GM18909 (cell line): ENCODE data around the gene XKR7.

Experiments used
- ATAC-seq: cut with Tn5 transposase; IDR thresholded peaks from one replicate; pipeline ENCODE4 v1.9.1; 2021; ENCODE audit warnings: mild to moderate bottlenecking; ENCODE audit not compliant: unreplicated experiment, poor library complexity

The XKR7 gene

DNA sequence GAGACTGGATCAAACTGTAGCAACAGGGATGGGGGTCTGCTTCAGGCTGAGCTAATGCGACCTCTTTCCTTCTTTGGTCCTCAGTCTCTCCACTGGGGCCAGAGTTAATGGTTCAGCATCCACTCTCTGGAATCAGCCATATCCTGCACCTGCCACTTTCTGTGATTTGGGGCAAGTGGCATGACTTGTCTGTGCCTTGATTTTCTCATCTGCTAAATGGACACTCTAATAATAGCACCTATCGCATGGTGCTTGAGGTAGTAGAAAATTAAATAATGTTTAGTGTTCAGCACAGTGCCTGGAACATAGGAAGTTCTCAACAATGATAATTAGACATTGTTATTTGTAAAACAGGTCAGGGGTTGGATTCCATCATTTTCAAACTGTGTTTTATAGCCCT is 6.3 kb downstream of the XKR7 start:
- no peak for ATAC-seq

DNA sequence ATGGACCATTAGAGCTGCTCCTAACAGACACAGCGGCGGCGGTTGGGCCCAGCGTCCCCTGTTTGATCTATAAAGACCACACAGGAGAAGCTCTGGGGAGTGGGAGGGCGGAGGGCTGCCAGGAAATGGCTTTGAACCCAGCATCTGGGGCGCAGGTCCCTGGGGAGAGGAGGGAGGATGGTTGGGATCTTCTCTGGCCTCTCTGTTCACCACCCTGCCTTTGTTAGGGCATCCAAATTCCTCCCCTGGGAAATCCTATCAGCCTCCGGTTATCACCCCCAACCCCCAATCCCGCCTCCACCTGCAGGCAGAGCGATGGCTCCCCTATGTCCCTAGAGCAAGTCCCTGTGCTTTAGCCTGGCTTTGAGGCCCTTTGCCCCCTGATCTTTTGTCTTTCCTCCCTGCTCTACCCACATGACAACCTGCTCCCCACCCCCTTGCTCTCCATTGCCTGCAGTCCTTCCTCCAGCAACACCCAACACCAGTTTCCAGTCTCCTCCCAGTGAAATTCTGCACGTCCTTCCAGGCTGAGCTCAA is 7.1 kb downstream of the XKR7 start:
- ATAC-seq = no peak

DNA sequence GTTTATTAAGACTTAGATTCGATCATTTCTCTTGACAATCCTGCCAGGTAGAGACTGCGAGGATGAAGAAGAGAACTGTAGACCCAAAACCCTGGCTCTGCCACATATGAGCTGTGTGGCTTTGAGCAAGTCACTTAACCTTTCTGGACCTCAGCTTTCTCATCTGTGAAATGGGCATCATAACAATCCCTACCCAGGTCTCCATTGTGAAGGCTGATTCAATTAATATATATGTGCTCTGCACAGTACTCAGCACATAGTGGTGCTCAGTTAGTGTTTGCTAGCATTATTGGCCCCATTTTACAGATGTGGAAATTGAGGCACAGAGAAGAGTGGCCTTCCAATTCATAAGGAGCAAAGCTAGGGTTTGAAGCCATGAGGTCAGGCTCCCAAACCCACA is 7.9 kb downstream of the XKR7 start:
- no peak for ATAC-seq

DNA sequence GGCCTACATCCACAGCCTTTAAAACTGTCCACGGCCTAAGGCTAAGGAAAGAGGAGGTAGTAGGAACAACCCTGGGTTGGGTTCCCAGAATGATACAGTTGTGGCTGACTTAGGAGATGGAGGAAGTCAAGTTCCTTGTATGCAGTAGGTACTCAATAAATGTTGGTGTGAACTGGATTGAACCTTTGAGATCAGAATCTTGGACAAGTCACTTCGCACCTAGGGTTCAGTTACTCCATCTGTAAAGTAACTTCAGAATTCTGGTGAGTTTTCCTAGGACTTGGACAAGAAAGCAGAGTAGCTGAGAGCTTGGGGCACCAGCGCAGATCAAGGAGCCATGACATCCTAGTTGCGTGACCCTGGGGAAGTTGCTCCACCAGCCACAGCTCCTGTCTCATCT is 9.1 kb downstream of the XKR7 start:
- no peak for ATAC-seq

DNA sequence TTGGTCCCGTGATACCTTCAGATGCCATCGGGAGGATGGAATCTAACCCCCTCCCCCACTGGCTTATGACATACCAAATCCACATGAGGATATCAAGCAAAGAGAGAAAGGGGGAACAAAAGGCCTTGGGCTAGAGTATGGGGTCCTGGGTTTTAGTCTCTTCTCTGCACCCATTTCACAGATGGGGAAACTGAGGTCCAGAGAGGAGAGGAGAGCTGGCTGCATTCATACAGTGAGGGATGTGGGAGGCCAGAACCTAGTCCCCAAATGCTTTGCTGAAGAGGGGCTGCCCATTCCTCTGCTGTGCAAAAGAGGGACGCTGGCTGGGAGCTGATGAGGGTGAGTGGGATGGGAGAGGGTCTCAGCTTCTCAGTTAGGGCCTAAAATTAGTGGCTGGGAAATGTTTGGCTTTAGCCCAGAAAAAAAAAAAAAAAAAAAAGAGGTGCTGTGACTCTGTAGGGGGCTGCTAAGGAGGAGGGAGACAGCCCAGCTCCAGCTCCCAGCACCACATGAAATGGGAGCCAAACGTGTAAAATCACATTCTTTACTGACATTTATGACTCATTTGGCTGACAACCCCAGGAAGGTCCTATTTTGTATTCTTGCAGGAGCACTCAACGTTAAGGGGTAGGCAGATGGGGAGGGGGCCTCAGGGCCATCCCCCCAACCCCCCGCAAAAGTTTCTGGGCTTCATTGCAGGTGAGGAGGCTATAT is 11.9 kb downstream of the XKR7 start:
- ATAC-seq = no peak

DNA sequence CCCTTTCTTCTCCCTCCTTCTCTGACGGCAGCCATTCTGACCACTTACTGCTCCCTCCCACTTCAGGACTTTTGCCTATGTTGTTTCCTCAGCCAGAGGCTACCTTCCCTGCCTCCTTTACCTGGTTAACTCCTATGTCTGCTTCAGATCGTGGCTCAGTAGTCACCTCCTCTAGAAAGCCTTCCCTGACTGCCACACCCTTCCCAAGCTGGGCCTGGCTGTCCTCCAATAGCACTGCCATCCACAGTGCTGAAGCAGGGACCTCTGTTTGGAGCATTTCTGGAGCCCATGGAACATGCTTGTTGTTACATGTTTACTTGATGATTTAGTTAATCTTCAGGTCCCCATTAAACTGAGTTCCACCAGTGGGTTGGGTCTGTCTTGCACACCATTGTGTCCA is 13.8 kb downstream of the XKR7 start:
- ATAC-seq = no peak

DNA sequence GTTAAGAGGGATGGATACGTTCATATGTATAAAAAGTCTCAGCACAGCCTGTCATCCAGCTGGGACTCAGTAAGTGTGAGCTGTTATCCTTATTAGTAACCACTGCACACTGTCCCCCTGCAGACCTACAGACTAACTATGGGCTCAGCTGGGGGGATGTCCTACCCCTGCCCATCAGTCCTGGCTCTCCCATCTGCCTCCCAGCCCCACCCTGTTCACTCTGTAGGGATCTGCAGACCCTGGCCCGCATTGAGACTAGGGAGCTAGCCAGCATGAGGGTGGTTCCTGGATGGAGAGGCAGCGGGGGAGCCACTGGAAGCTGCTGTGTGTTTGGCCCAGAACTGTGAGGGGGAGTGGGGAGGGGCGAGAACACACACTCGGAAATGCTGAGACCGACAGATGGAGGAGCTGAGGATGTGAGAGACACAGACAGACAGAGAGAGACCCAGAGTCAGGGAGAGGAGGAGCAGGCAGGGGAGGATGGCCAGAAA is 17.1 kb downstream of the XKR7 start:
- ATAC-seq = no peak

DNA sequence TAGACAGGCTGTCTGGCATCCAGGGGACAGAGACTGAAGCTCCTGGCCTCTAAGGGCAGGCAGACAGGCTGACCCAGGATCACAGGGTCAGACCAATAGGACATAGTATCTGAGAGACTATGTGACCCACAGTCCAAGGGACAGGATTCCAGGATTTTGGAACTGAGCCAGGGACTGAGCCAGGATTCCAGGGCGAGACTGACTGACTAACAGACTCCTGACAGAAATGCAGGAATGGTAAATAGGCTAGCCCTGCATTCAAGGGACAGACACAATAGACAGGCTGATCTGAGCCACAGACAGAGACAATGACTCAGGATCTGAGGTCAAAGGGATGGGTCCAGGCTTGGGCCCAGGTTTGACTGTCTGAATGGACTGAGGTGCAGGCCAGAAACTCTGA is 19.8 kb downstream of the XKR7 start:
- no peak for ATAC-seq

DNA sequence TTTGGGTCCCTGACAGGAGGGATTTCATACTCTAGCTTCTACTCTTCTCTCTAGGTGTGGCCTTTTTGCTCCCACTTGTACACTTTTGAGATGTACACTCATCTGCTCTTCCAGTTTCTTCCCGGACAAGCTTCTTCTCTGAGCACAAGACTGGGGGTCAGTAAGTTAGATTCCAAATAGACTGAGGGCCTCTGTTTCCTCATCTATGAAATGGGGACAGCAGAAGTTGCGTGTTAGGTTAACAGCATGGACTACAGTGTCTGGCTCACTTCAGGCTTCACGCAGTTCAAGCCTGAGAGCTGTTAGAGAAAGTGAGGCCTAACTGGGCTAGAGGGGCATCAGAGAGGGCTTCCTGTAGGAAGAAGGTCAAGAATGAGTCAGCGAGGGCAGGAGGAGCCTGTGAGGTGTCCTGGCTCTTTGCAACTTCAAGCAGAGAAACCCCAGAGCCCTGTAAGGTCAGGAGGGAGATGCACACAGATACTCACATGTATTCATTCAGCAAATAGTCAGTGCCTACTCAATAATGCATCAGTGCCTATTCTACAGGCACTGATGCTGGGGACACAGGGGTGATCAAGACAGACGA is 20.6 kb downstream of the XKR7 start:
- ATAC-seq = no peak

DNA sequence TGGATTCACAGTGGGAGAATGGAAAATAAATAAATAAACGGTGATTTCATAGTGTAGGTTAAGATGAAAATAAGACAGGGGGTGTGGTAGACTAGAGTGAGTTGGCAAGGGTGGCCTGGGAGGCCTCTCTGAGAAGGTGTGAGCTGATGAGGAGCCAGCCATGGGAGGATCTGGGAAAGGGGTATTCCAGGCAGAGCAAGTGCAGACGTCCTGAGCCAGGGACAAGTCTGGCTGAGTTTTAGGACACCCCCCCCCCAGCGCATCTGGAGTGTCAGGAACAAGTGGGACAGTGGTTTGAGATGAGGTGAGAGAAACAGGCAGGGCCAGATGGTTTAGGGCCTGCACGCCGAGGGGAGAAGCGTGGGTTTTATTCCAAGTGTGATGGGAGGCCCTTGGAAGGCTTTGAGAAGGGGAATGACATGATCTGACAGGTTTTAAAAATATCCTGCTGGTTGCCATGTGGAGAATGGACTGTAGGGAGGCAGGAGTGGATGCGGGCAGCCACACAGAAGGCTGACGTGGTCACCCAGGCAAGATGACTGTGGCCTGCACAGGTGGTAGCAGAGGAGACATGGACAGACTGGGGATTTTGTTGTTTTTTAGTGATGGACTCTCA is 21.2 kb downstream of the XKR7 start:
- ATAC-seq = no peak

DNA sequence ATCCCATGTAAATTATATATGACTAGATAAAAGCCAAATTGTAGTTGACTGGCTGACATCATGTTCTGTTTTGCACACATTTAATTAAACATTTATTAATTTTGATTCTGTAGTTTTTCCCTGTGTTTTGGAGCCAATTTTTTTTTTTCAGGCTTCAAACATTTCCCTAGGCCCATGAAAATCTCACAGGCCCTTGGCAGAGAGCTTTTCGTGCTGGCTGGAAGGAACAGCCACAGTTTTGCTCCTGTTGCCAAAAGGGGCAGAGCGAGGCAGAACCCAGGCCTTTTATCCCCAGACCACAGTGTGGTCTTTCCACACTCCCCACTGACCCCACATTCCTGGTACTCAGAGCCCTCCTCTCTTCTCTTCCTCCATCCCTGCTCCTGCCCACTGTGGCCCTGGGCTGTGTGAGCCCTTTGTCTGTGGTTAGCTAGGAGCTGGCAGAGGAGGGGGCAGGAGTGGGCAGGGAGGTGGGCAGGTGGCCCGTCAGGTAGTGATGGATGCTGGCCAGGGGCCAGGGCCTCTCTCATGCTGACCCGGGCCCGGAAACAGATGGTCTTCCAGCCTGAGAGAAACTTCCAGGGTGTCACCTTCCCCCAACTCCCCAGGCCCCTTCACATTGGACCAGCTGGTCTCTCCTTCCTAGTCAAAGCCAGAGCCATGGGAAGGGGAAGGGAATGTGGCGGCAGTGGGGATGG is 22.8 kb downstream of the XKR7 start:
- no peak for ATAC-seq

DNA sequence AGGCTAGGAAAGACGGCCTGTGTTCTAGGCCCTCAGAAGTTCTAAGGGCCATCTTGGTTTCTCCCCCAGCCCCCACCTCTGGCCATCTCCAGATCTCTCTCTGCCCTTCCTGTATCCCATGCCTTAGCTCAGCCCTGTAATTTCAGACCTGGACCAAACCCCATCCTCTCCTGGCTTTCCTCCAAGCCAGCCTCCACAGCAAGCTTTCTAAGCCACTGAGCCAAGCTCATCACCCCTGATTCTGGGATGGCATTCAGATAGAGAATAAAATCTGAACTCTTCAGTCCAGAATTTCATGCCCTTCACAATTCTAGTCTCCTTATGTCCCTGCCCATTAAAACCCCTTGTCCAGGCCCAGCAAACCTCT is 23.4 kb downstream of the XKR7 start:
- ATAC-seq = no peak

DNA sequence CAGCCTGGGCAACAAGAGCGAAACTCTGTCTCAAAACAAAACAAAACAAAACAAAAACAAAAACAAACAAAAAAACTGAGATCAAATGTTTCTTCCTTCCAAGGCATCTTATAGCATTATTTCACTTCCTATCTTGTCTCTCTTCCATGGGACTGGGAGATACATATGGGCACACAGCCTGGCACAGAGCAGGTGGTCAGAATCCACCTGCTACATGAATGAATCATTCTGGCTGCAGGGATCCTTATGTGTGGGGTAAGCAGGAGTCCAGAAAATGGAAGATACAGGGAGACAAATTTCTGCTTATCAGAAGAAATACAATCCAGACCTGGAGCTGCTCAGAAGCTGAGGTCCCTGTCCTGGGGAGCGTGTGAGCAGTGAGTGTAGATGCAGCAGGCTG is 24.1 kb downstream of the XKR7 start:
- no peak for ATAC-seq

DNA sequence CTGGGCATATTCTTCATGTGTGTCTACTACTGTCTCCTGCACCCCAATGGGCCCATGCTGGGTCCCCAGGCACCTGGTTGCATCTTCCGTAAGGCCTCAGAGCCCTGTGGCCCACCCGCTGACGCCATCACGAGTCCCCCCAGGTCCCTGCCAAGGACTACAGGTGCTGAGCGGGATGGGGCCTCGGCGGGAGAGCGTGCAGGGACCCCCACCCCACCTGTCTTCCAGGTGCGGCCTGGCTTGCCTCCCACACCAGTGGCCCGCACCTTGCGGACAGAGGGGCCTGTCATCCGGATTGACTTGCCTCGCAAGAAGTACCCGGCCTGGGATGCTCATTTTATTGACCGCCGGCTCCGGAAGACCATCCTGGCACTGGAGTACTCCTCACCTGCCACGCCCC is 29.0 kb downstream of the XKR7 start:
- no peak for ATAC-seq

DNA sequence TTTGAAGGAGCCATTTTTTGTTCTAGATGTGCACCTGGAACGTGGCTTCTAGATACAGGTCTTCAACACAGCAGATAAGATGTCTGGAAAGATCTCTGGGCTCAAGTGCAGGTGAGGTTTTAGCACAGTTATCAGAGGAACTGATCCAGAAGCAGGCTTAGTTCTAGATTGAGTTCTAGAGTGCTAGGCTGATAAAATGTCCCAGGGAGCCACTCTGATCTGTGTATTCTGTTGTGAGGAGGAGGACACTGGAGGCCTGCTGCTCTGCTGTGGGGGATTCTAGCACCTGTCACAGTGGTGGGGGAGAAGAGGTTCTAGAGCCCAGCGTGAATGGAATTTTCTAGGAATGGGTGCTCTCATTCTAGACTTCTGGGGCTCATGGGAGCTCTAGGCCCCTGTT is 30.3 kb downstream of the XKR7 start:
- no peak for ATAC-seq

DNA sequence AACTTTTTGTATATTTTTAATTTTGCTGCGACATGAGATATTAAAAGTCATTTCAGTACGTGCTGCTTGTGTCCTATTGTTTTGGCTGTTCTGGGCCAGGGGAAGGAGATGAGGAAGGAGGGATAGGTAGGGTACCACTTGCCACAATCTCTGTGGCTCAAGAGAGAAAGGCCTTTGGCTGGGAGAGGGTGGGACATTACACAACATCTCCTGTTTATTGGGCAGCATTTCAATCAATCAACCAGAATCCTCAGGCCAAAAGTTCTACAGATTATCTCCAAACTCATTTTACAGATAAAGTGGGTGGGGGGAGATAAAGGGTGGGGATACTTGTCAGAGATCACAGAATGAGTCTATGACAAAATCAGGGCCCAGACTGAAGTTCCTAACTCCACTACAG is 35.4 kb downstream of the XKR7 start:
- ATAC-seq = no peak

DNA sequence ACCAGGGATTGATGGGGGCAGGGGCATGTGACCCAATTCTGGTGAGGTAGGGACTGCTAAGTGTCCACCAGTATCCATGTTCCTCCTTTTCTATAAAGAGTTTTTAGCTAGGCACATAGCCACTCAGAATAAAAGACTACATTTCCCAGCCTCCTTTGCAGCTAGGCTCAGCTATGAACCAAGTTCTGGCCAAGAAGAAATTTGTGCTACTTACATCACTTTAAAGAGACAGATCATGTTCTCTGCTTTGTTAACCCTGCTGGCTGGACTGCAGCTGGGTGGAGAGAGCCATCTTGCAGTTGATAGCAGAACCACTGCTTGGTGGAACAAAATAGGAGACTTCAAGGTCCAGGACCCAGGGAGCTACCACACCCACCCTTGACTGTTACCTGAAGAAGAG is 37.0 kb downstream of the XKR7 start:
- no peak for ATAC-seq

DNA sequence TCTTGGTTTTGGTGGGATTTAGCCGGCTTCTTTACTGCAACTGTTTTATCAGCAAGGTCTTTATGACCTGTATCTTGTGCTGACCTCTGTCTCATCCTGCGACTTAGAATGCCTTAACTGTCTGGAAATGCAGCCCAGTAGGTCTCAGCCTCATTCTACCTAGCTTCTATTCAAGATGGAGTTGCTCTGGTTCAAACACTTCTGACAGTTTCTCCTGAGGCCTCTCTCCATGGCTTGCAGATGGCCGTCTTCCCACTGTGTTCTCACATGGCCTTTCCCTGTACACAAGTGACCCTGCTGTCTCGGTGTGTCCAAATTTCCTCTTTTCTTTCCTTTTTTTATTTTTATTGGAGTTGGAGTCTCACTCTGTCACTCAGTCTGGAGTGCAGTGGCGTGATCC is 38.1 kb downstream of the XKR7 start:
- no peak for ATAC-seq

DNA sequence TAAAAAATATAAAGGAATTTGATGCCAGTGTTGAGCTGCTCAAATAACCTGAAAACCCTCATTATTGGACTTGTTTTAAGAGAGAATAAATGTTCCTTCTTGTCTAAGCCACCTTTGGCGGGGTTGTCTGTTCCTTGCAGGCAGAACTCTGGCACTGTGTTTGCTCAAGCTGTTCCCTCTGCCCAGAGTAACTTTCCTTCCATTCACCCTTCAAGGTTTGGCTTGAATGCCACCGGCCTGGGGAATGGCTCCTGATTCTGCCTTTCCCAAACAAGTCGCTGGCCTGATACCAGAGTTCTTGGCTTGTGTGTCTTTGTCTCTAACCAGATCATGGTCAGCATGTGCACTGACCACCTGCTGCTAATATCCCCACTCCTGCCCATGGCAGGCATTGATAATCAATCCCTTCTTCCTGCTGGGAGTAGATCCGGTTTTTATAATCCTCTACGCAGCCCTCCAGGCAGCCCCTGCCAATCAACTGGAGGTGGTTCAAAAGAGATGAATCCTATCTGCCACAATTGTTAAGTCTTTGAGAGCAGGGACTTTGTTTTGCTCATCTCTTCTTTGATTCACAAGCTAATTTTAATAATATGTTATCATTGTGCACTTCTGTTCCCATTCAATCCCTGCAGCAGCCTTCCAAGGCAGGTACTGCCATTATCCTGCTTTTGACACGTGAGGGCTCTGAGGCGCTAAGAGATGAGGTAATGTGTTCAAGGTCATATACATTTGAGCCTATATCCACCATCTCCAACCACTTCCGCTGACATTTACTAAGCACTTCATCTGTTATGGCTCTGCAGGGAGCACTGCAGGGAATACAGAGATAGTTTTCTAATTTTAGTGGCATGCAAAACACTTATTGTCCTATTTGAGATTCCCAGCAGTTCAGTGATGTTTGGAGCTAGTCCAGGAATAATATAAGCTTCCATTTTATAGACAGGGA is 39.2 kb downstream of the XKR7 start:
- ATAC-seq = no peak
